ENCODE data around the gene SWAP70. TPM values are rescaled to one million over a fixed set of nuclear protein-coding genes. Genes with fewer than 3 reads are reported as not detected.

The SWAP70 gene
- total and polyA plus RNA-seq, 10 of the 15 experiments (the other 5 are each of a cell fraction or from before 2014, with no cell fraction given) = 20.6 to 62.4 (median 41.7) TPM

DNA sequence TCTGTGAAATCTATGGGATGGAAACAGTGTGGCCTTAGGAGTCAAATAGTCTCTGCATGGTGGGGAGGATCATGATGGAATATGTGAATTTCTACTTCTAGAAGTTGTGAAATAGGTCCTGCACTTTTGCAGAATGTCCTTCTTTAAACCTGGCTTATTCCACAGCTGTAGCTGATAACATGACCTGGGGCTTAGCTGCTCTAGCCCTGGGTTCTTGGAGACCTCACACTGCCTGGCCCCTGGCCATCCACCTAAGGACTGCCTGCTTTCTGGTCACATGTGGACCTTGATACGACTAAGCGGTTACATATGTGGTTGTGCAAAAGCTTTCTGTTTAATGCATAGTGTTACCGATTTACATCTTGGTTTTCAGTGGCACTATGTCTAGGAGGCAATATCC is 88.2 kb downstream of the SWAP70 start:
- H3K79me2 ChIP-seq (ENCODE audit: control insufficient read depth, insufficient read depth, low read length) = peaks cover 2% of the 10 kb centered on the region; the same call in 1 of the 2 replicates
- no peak overlapping the region for H3K4me3 ChIP-seq
- ChIA-PET SMC1A (ENCODE audit: uncharacterized antibody, unreplicated experiment) (interaction anchor here (0.9 to 7.8 kb wide), 5 partner anchors 140 to 437 kb away, joined by 3 to 84 read pairs (median 4); no protein-coding TSS in a partner anchor), RAD21 (ENCODE audit: unreplicated experiment) (interaction anchor here (1.3 kb wide), 1 partner anchor 151 kb away, joined by 4 read pairs; no protein-coding TSS in a partner anchor), CTCF (interaction anchor here (0.6 to 9.2 kb wide), 7 partner anchors 8 to 621 kb away, joined by 3 to 126 read pairs (median 4); no protein-coding TSS in a partner anchor), POLR2A (interaction anchor here (0.5 to 1.0 kb wide), 2 partner anchors 25 to 172 kb away, joined by 3 to 5 read pairs; no protein-coding TSS in a partner anchor)
- TF ChIP-seq, protein P1, sequence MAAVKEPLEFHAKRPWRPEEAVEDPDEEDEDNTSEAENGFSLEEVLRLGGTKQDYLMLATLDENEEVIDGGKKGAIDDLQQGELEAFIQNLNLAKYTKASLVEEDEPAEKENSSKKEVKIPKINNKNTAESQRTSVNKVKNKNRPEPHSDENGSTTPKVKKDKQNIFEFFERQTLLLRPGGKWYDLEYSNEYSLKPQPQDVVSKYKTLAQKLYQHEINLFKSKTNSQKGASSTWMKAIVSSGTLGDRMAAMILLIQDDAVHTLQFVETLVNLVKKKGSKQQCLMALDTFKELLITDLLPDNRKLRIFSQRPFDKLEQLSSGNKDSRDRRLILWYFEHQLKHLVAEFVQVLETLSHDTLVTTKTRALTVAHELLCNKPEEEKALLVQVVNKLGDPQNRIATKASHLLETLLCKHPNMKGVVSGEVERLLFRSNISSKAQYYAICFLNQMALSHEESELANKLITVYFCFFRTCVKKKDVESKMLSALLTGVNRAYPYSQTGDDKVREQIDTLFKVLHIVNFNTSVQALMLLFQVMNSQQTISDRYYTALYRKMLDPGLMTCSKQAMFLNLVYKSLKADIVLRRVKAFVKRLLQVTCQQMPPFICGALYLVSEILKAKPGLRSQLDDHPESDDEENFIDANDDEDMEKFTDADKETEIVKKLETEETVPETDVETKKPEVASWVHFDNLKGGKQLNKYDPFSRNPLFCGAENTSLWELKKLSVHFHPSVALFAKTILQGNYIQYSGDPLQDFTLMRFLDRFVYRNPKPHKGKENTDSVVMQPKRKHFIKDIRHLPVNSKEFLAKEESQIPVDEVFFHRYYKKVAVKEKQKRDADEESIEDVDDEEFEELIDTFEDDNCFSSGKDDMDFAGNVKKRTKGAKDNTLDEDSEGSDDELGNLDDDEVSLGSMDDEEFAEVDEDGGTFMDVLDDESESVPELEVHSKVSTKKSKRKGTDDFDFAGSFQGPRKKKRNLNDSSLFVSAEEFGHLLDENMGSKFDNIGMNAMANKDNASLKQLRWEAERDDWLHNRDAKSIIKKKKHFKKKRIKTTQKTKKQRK (IDR thresholded peaks at IDR 0.05; ENCODE audit: low read depth, low read length) = no peak
- TF ChIP-seq SREBF1 (IDR thresholded peaks at IDR 0.05; ENCODE audit: low read length) = no peak
- intact Hi-C loops (cut with micrococcal nuclease; ENCODE audit: unreplicated experiment) = no loop called here
- H4K20me1 ChIP-seq (ENCODE audit: control insufficient read depth, insufficient read depth) = no peaks in the 10 kb centered on the region
- no TSS peak for BruUV-seq (replicated peaks)
- no peak overlapping the region for H3K4me2 ChIP-seq (ENCODE audit: control insufficient read depth, insufficient read depth)
- DNase-seq (ENCODE audit: low read depth, low spot score) (no peak), FAIRE-seq (no peak), ATAC-seq (no peak)
- H3K4me1 ChIP-seq (ENCODE audit: control insufficient read depth, insufficient read depth, low read length) = peaks cover 44% of the 10 kb centered on the region
- H3K9ac ChIP-seq (ENCODE audit: control insufficient read depth, insufficient read depth, low read length) = no peak overlapping the region
- H2AFZ ChIP-seq (ENCODE audit: control insufficient read depth, low read depth, low read length) = no peak overlapping the region
- H3K9me3 ChIP-seq (replicated peaks; ENCODE audit: control insufficient read depth, insufficient read depth, low read length) = no peaks in the 10 kb centered on the region
- no peaks in the 10 kb centered on the region for H3K27me3 ChIP-seq (replicated peaks in 1 of 2; ENCODE audit: control insufficient read depth in 2 of 2, insufficient read depth in 2 of 2, low read length in 1 of 2)
- 27% methylated on average over 3 of the region's 3 CpGs for WGBS (ENCODE audit: insufficient coverage, insufficient replicate concordance, low lambda C conversion rate, missing lambda C conversion rate)
- H3K36me3 ChIP-seq (ENCODE audit: control insufficient read depth in 2 of 2, insufficient read depth in 2 of 2, low read length in 1 of 2) = peaks cover 0 to 6% of the 10 kb centered on the region in 2 experiments; a peak in 3 of 4 replicates
- no peak overlapping the region for H3K27ac ChIP-seq (ENCODE audit: control insufficient read depth, insufficient read depth)
- in situ Hi-C loops (cut with MboI) = loop anchor here (5.0 kb wide), 2 partner anchors 140 to 220 kb away; no protein-coding TSS in a partner anchor

Data from GM12878 (cell line).